HepG2 (cell line): ENCODE measurements around the gene SPOCD1. TPM values are rescaled to one million over a fixed set of nuclear protein-coding genes. Genes with fewer than 3 reads are reported as not detected.

Experiments
- ATAC-seq: fragments of 200-7000 bp; cut with Tn5 transposase; 3 replicates; pipeline ENCODE4 v1.9.1; 2020; ENCODE audit warnings: mild to moderate bottlenecking, moderate library complexity
- BruUV-seq: library from RNA; stranded (reverse); fragments of 400-500 nt; replicated peaks from 2 replicates; lab custom pipeline; 2021; lab: Mats Ljungman, UMichigan
- CTCF ChIA-PET: fragments of 300-600 bp; formaldehyde crosslinking; extraction: SDS; loops from one replicate; lab custom pipeline; 2021; ENCODE audit warnings: low total read pairs, inconsistent platforms, low intra/inter-chr PET ratio; lab: Yijun Ruan, JAX
- POLR2A ChIA-PET: fragments of 350-600 bp; sonication (Branson Sonifier 250); formaldehyde crosslinking; loops from one replicate; lab custom pipeline; 2020; ENCODE audit warnings: antibody characterized with exemption, inconsistent platforms; lab: Yijun Ruan, JAX
- DNase-seq: peaks from one replicate; pipeline ENCODE4 v3.0.0-alpha.2; 2015; ENCODE audit warnings: low spot score
- FAIRE-seq: peaks from 3 replicates; lab custom pipeline; 2011; peaks lifted over from hg19 to GRCh38; lab: Jason Lieb, UNC
- H2AFZ ChIP-seq: one replicate; pipeline ENCODE4 v1.6.1; 2011; ENCODE audit warnings: low read length, inconsistent platforms
- H3K27ac ChIP-seq: fragments of 300-600 bp; 3 replicates; pipeline ENCODE4 v1.8.0; 2011; ENCODE audit warnings: mixed run types, mild to moderate bottlenecking, mixed read lengths, low read length, inconsistent platforms; ENCODE audit not compliant: insufficient read depth; ENCODE audit errors: extremely low read length
- H3K27me3 ChIP-seq, 2 experiments: fragments of 200-600 bp in 1 of 2; 2 replicates in 1 of 2; 3 replicates in 1 of 2; pipeline versions ENCODE4 v1.6.0 to v1.8.0; 2011; ENCODE audit warnings: low read length in 2 of 2, mild to moderate bottlenecking in 2 of 2, moderate library complexity in 2 of 2, inconsistent platforms in 1 of 2; ENCODE audit not compliant: insufficient read depth in 2 of 2, control insufficient read depth in 1 of 2
- H3K36me3 ChIP-seq, 2 experiments: fragments of 200-600 bp in 1 of 2; replicated peaks in 1 of 2; 2 replicates in 1 of 2; 3 replicates in 1 of 2; pipeline versions ENCODE4 v1.5.1 to v1.8.0; 2011; ENCODE audit warnings: low read length in 2 of 2, inconsistent platforms in 1 of 2; ENCODE audit not compliant: insufficient read depth in 2 of 2, control insufficient read depth in 1 of 2
- H3K4me1 ChIP-seq: 2 replicates; pipeline ENCODE4 v1.5.1; 2012; ENCODE audit warnings: low read length, inconsistent platforms; ENCODE audit not compliant: insufficient read depth
- H3K4me2 ChIP-seq: 2 replicates; pipeline ENCODE4 v1.6.0; 2011; ENCODE audit warnings: low read depth, low read length, inconsistent platforms
- H3K4me3 ChIP-seq, 3 experiments: fragments of 200-600 bp in 1 of 3; sonication (generic), shearing (Covaris generic) in 1 of 3; replicated peaks in 1 of 3; 2 replicates each; pipeline ENCODE4 v1.5.1; 2011 to 2016; ENCODE audit warnings: low read length in 3 of 3, inconsistent platforms in 2 of 3, low read depth in 2 of 3, mild to moderate bottlenecking in 2 of 3, control low read depth in 1 of 3, mixed read lengths in 1 of 3; ENCODE audit not compliant: insufficient read depth in 1 of 3
- H3K79me2 ChIP-seq: one replicate; pipeline ENCODE4 v1.6.1; 2011; ENCODE audit warnings: low read length, inconsistent platforms; ENCODE audit not compliant: insufficient read depth
- H3K9ac ChIP-seq: 2 replicates; pipeline ENCODE4 v1.6.0; 2011; ENCODE audit warnings: mild to moderate bottlenecking, low read depth, low read length, inconsistent platforms; ENCODE audit not compliant: insufficient read depth
- H3K9me3 ChIP-seq: 2 replicates; pipeline ENCODE4 v1.5.1; 2012; ENCODE audit warnings: mild to moderate bottlenecking, low read length
- H4K20me1 ChIP-seq: 2 replicates; pipeline ENCODE4 v1.6.0; 2011; ENCODE audit warnings: inconsistent platforms, mild to moderate bottlenecking, low read length, moderate library complexity; ENCODE audit not compliant: insufficient read depth
- ERF ChIP-seq: IDR thresholded peaks from 2 replicates; pipeline ENCODE4 v1.6.1; 2018; ENCODE audit warnings: missing biosample characterization, missing genetic modification reagents
- NFIC ChIP-seq: IDR thresholded peaks from 2 replicates; pipeline ENCODE4 v1.6.1; 2012; ENCODE audit warnings: mild to moderate bottlenecking, low read length, inconsistent platforms
- PAX8 ChIP-seq: sonication (generic); formaldehyde crosslinking; IDR thresholded peaks from 2 replicates; pipeline ENCODE4 v1.8.0; 2022; ENCODE audit warnings: mild to moderate bottlenecking, missing genetic modification reagents, borderline replicate concordance
- PITX1 ChIP-seq: sonication (generic); formaldehyde crosslinking; IDR thresholded peaks from 2 replicates; pipeline ENCODE4 v1.5.1; 2020; ENCODE audit warnings: mild to moderate bottlenecking, missing genetic modification reagents
- RAD21 ChIP-seq: fragments of 450-650 bp; formaldehyde crosslinking; IDR thresholded peaks from 2 replicates; pipeline ENCODE4 v1.5.0; 2020; ENCODE audit warnings: mild to moderate bottlenecking
- SMC3 ChIP-seq: IDR thresholded peaks from 2 replicates; pipeline ENCODE4 v1.6.1; 2011; ENCODE audit warnings: low read length, improper control_type of control experiment
- STAG1 ChIP-seq: sonication (generic); formaldehyde crosslinking; IDR thresholded peaks from 2 replicates; pipeline ENCODE4 v1.4.0; 2020; ENCODE audit warnings: missing genetic modification reagents
- WGBS: methylation state at CpG from one replicate; pipeline ENCODE4 v1.1.6; 2017; ENCODE audit warnings: low lambda C conversion rate; 5-methylcytosine and 5-hydroxymethylcytosine counted together
- in situ Hi-C: cut with HindIII; loops from 2 replicates; pipeline ENCODE4 v1.10.0; 2017; ENCODE audit warnings: low pct_unique_long_range_greater_than_20kb; ENCODE audit not compliant: extremely low pct_ligation_motif_present
- intact Hi-C: fragments of 100-400 bp; cut with micrococcal nuclease; formaldehyde crosslinking; loops from one replicate; pipeline ENCODE4 v1.10.0; 2022; ENCODE audit not compliant: unreplicated experiment
- polyA plus RNA-seq, 8 experiments: library from polyadenylated mRNA; depleted of rRNA in 3 of 8; stranded (reverse) in 7 of 8; unstranded in 1 of 8; fragments of >200 nt; fragmentation: Illumina TruSeq in 4 of 8; extraction: Trizol in 4 of 8; gene quantifications; 2 replicates each; pipeline versions ENCODE4 v1.2.1 to v1.2.3, GENCODE V29; 2011 to 2016; ENCODE audit warnings: low read depth in 4 of 8, missing spikeins in 1 of 8, mixed read lengths in 1 of 8; ENCODE audit not compliant: insufficient read depth in 1 of 8
- total RNA-seq, 5 experiments: library from RNA; depleted of rRNA; stranded (reverse); fragments of >200 nt; fragmentation: Illumina TruSeq; extraction: Trizol; gene quantifications; 2 replicates each; pipeline ENCODE4 v1.2.3, GENCODE V29; 2016; ENCODE audit warnings: low read depth in 1 of 5
- TF ChIP-seq, protein P1 (sequence below): fragments of 450-650 bp; IDR thresholded peaks from 2 replicates; pipeline ENCODE4 v1.6.1; 2016
- TF ChIP-seq, protein P2 (sequence below): sonication (generic); formaldehyde crosslinking; IDR thresholded peaks from 2 replicates; pipeline ENCODE4 v1.8.0; 2022; ENCODE audit warnings: mild to moderate bottlenecking, missing genetic modification reagents, borderline replicate concordance
- TF ChIP-seq, protein P3 (sequence below): sonication (generic); formaldehyde crosslinking; IDR thresholded peaks from 2 replicates; pipeline ENCODE4 v1.4.0; 2020; ENCODE audit warnings: low read depth, mild to moderate bottlenecking, missing genetic modification reagents
- TF ChIP-seq, protein P4 (sequence below): sonication (generic); formaldehyde crosslinking; IDR thresholded peaks from 2 replicates; pipeline ENCODE4 v1.5.0; 2020; ENCODE audit warnings: mild to moderate bottlenecking, missing genetic modification reagents, moderate library complexity
- TF ChIP-seq, protein P5 (sequence below): sonication (generic); formaldehyde crosslinking; IDR thresholded peaks from 2 replicates; pipeline ENCODE4 v1.4.0; 2020; ENCODE audit warnings: missing genetic modification reagents

The SPOCD1 gene
- total and polyA plus RNA-seq, 2 of the 13 experiments (the other 11 are each of a cell fraction or from before 2014, with no cell fraction given), result 0.24 to 0.29 TPM

DNA sequence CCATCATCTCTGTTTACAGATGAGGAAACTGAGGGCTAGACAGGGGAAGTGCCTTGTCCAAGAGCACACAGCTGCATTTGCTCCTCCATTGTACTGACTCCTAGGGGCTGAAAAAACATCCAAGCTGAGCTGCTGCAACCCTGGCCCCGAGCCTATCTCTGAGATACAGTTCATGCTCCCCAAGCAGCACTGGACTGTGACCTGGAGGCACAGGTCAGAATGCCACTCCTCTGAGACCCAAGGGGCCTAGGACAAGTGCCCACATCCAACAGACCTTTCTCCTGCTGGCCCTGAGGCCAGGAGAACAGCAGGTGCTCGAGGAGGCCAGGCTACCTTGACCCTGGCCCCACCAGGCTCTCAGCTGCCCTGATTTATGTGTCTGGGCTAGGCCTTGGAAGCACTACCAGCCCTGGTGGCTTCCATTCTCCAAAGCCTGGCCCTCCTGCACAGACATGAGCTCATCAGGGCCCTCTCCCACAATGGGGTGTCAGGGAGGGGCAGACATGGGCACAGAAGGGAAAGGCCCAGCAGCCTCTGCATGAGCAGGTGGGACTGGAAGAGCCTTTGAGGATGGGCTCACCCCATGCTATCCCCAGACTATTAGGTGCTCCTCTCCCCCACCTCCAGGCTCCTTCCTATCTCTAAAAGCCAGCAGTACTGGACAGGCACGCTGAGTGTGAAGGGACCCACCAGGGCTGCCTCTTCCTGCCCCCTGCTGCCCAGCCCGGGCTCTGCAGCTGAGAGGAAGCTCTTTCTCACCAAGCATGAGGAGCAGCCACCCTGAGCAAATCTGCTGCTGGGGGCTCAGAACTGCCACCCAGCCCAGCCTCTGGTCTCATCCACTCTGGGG is 70.5 kb downstream of the SPOCD1 start:
- H3K9me3 ChIP-seq, result no peaks in the 10 kb centered on the region
- WGBS, result 0% methylated on average over 1 of the region's 4 CpGs
- H3K27me3 ChIP-seq, result peaks cover 1 to 34% of the 10 kb centered on the region in 2 experiments; a peak in 3 of 5 replicates
- FAIRE-seq (no peak), ATAC-seq (peak; percentile 91), DNase-seq (peak; percentile 27)
- H3K27ac ChIP-seq, result no peak overlapping the region
- H3K9ac ChIP-seq, result no peak overlapping the region
- H2AFZ ChIP-seq, result no peak overlapping the region
- ChIA-PET CTCF (interaction anchor here (2.3 kb wide), 1 partner anchor 82 kb away, joined by 15 read pairs; no protein-coding TSS in a partner anchor), POLR2A (interaction anchor here (0.8 to 1.7 kb wide), 4 partner anchors 15 to 41 kb away, joined by 3 to 5 read pairs (median 4); partner anchors contain the start of gene COL16A1)
- H3K4me1 ChIP-seq, result no peaks in the 10 kb centered on the region
- H3K4me3 ChIP-seq, result no peak overlapping the region
- no peaks in the 10 kb centered on the region for H3K36me3 ChIP-seq
- no peaks in the 10 kb centered on the region for H3K79me2 ChIP-seq
- in situ Hi-C loops (no loop called here), intact Hi-C loops (loop anchor here (1.0 kb wide), 2 partner anchors 31 to 81 kb away; no protein-coding TSS in a partner anchor)
- H3K4me2 ChIP-seq, result no peak overlapping the region
- BruUV-seq, result no TSS peak
- no peaks in the 10 kb centered on the region for H4K20me1 ChIP-seq
- TF ChIP-seq, protein P1, sequence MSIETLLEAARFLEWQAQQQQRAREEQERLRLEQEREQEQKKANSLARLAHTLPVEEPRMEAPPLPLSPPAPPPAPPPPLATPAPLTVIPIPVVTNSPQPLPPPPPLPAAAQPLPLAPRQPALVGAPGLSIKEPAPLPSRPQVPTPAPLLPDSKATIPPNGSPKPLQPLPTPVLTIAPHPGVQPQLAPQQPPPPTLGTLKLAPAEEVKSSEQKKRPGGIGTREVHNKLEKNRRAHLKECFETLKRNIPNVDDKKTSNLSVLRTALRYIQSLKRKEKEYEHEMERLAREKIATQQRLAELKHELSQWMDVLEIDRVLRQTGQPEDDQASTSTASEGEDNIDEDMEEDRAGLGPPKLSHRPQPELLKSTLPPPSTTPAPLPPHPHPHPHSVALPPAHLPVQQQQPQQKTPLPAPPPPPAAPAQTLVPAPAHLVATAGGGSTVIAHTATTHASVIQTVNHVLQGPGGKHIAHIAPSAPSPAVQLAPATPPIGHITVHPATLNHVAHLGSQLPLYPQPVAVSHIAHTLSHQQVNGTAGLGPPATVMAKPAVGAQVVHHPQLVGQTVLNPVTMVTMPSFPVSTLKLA, result no peak
- TF ChIP-seq, protein P2, sequence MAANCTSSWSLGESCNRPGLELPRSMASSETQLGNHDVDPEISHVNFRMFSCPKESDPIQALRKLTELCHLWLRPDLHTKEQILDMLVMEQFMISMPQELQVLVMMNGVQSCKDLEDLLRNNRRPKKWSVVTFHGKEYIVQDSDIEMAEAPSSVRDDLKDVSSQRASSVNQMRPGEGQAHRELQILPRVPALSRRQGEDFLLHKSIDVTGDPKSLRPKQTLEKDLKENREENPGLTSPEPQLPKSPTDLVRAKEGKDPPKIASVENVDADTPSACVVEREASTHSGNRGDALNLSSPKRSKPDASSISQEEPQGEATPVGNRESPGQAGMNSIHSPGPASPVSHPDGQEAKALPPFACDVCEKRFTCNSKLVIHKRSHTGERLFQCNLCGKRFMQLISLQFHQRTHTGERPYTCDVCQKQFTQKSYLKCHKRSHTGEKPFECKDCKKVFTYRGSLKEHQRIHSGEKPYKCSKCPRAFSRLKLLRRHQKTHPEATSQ, result no peak
- TF ChIP-seq SMC3 (peak; percentile 42; the same call in 1 of the 2 replicates), PAX8 (CRISPR knock-in tag) (no peak), RAD21 (CRISPR knock-in tag) (peak; percentile 78), STAG1 (CRISPR knock-in tag) (peak; percentile 72), ERF (0 out of 2 replicates have a peak, but pooled peaks have one; percentile 26), NFIC (no peak), PITX1 (CRISPR knock-in tag) (0 out of 2 replicates have a peak, but pooled peaks have one; percentile 18)
- TF ChIP-seq, protein P3, sequence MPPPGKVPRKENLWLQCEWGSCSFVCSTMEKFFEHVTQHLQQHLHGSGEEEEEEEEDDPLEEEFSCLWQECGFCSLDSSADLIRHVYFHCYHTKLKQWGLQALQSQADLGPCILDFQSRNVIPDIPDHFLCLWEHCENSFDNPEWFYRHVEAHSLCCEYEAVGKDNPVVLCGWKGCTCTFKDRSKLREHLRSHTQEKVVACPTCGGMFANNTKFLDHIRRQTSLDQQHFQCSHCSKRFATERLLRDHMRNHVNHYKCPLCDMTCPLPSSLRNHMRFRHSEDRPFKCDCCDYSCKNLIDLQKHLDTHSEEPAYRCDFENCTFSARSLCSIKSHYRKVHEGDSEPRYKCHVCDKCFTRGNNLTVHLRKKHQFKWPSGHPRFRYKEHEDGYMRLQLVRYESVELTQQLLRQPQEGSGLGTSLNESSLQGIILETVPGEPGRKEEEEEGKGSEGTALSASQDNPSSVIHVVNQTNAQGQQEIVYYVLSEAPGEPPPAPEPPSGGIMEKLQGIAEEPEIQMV (CRISPR knock-in tag), result no peak
- TF ChIP-seq, protein P4, sequence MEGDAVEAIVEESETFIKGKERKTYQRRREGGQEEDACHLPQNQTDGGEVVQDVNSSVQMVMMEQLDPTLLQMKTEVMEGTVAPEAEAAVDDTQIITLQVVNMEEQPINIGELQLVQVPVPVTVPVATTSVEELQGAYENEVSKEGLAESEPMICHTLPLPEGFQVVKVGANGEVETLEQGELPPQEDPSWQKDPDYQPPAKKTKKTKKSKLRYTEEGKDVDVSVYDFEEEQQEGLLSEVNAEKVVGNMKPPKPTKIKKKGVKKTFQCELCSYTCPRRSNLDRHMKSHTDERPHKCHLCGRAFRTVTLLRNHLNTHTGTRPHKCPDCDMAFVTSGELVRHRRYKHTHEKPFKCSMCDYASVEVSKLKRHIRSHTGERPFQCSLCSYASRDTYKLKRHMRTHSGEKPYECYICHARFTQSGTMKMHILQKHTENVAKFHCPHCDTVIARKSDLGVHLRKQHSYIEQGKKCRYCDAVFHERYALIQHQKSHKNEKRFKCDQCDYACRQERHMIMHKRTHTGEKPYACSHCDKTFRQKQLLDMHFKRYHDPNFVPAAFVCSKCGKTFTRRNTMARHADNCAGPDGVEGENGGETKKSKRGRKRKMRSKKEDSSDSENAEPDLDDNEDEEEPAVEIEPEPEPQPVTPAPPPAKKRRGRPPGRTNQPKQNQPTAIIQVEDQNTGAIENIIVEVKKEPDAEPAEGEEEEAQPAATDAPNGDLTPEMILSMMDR, result peak; percentile 87
- TF ChIP-seq, protein P5, sequence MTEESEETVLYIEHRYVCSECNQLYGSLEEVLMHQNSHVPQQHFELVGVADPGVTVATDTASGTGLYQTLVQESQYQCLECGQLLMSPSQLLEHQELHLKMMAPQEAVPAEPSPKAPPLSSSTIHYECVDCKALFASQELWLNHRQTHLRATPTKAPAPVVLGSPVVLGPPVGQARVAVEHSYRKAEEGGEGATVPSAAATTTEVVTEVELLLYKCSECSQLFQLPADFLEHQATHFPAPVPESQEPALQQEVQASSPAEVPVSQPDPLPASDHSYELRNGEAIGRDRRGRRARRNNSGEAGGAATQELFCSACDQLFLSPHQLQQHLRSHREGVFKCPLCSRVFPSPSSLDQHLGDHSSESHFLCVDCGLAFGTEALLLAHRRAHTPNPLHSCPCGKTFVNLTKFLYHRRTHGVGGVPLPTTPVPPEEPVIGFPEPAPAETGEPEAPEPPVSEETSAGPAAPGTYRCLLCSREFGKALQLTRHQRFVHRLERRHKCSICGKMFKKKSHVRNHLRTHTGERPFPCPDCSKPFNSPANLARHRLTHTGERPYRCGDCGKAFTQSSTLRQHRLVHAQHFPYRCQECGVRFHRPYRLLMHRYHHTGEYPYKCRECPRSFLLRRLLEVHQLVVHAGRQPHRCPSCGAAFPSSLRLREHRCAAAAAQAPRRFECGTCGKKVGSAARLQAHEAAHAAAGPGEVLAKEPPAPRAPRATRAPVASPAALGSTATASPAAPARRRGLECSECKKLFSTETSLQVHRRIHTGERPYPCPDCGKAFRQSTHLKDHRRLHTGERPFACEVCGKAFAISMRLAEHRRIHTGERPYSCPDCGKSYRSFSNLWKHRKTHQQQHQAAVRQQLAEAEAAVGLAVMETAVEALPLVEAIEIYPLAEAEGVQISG (CRISPR knock-in tag), result 0 out of 2 replicates have a peak, but pooled peaks have one; percentile 23
